Measurements from ENCODE around the gene CASP2. TPM values are rescaled to one million over a fixed set of nuclear protein-coding genes. Genes with fewer than 3 reads are reported as not detected.

Gene CASP2
- polyA plus RNA-seq, 3 donors = 7.9 to 30.2 (median 12.2) TPM

DNA sequence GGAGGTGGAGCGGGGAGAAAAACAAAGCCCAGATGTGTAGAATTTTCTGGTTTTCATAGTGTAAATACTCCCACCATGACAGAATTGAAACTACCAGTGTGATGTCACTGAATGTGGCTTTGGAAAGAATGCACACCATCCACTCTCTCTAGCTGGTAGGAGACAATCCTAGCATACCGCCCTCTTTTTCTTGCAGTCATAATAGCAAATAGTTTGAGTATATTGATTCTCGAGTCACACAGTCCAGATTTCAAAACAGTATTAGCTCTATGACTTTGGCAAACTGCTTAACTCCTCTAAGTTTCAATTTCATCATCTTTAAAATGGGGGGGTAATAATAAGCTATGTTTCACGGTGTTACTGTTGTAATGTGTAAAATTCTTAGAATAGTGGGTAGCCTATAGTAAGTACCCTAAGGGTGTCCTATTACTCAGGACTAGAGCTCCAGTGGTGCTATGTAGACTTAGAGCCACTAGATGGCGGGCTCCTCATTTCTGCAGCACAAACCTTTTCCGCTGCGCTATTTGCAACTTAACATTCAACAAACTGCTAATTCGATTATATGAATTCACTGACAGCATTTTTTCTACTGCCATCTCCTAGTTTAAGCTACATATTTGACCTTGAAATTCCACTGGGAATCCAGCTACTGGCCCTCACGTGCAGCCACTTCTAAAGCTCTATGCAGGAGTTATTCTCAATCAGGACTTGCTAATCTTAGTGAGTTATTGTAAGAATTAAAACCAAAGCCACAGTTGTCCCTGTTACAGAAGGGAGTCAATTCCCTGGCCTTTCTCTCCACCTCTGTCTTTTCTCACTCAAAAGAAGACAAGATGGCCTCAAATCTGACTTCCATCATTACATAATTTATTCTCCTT is 47.6 kb upstream of the CASP2 start:
- H3K27ac ChIP-seq (ENCODE audit: low read depth in 1 of 2, low read length in 2 of 2) = peak overlapping the region; percentile 59 to 90
- no peaks in the 10 kb centered on the region for H4K20me1 ChIP-seq (ENCODE audit: insufficient read depth, low read length)
- no peaks in the 10 kb centered on the region for H3K36me3 ChIP-seq (replicated peaks in 1 of 2; ENCODE audit: control insufficient read depth in 1 of 2, insufficient read depth in 2 of 2, low read length in 2 of 2)
- Mint-ChIP-seq H3K27me3 (ENCODE audit: low read depth in 3 of 3) (peaks cover 0 to 3% (median 0%) of the 10 kb centered on the region in 3 donors), H3K36me3 (peaks cover 6 to 17% of the 10 kb centered on the region in 2 donors), H3K4me1 (peaks cover 86% of the 10 kb centered on the region), H3K27ac (peak overlapping the region; percentile 92 to 97 (median 95)), H3K9me3 (peaks cover 0 to 20% (median 11%) of the 10 kb centered on the region in 7 donors), H3K4me3 (peak overlapping the region; percentile 48 to 76)
- no peaks in the 10 kb centered on the region for H3K79me2 ChIP-seq (ENCODE audit: insufficient read depth, low read length)
- peak; percentile 61 to 81 (median 79) for DNase-seq
- 0% methylated on average over 4 of the region's 9 CpGs for WGBS (ENCODE audit: insufficient coverage)
- intact Hi-C loops (cut with micrococcal nuclease) = loop anchor here in 1 of 2 donors (5.0 to 10.0 kb wide), 3 partner anchors 47 to 174 kb away; partner anchors contain the start of genes CASP2 and ZYX
- peaks cover 0 to 6% of the 10 kb centered on the region in 2 donors for H3K9me3 ChIP-seq (replicated peaks in 1 of 2; ENCODE audit: control insufficient read depth in 1 of 2, insufficient read depth in 1 of 2, low read length in 2 of 2)
- H3K4me1 ChIP-seq (ENCODE audit: control insufficient read depth in 1 of 2, insufficient read depth in 2 of 2, low read length in 2 of 2) = peaks cover 74 to 90% of the 10 kb centered on the region in 2 donors
- peak overlapping the region; percentile 76 for H3K4me2 ChIP-seq (replicated peaks; ENCODE audit: extremely low read depth, low read length, poor library complexity, severe bottlenecking)
- TF ChIP-seq CTCF (IDR thresholded peaks at IDR 0.05) = peak; percentile 97
- peak overlapping the region; percentile 12 for H2AFZ ChIP-seq (ENCODE audit: insufficient read depth, low read depth, low read length, poor library complexity, severe bottlenecking)
- peak overlapping the region; percentile 51 for H3K9ac ChIP-seq (ENCODE audit: insufficient read depth, low read length, poor library complexity, severe bottlenecking)
- H3K27me3 ChIP-seq (ENCODE audit: control insufficient read depth in 2 of 2, insufficient read depth in 2 of 2, low read length in 2 of 2) = no peaks in the 10 kb centered on the region
- H3K4me3 ChIP-seq (replicated peaks in 1 of 3; ENCODE audit: low read depth in 2 of 3, low read length in 3 of 3) = peak overlapping the region; percentile 12 to 70 (median 37)

DNA sequence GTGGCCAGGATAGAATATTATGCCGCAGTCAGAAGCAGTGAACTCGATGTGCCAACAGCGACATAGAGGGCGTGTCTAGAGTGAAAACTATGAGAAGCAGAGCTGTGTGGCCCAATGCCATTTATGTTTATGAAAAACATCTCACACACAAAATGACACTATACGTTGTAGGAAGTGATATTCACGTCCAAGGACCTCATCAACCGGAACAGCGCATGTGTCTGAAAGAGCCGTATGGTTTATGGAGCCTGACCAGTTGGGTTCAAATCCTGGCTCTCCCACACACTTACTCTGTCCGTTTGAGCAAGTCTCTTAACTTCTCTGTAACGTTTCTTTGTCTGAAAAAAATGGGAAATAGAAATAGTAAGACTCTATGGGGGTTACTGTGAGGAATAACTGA is 45.8 kb upstream of the CASP2 start:
- intact Hi-C loops (cut with micrococcal nuclease) = loop anchor here in 1 of 2 donors (5.0 to 10.0 kb wide), 3 partner anchors 45 to 172 kb away; partner anchors contain the start of genes CASP2 and ZYX
- H2AFZ ChIP-seq (ENCODE audit: insufficient read depth, low read depth, low read length, poor library complexity, severe bottlenecking) = peak overlapping the region; percentile 22
- H3K9ac ChIP-seq (ENCODE audit: insufficient read depth, low read length, poor library complexity, severe bottlenecking) = no peak overlapping the region
- H3K4me2 ChIP-seq (replicated peaks; ENCODE audit: extremely low read depth, low read length, poor library complexity, severe bottlenecking) = no peak overlapping the region
- peak overlapping the region in 1 of 2 donors; percentile 20 for H3K27ac ChIP-seq (ENCODE audit: low read depth in 1 of 2, low read length in 2 of 2)
- Mint-ChIP-seq H3K9me3 (peaks cover 0 to 6% (median under 1%) of the 10 kb centered on the region in 7 donors), H3K4me1 (peaks cover 83% of the 10 kb centered on the region), H3K4me3 (no peak overlapping the region), H3K36me3 (peaks cover 1 to 7% of the 10 kb centered on the region in 2 donors), H3K27ac (peak overlapping the region in 5 of 7 donors; percentile 37 to 85 (median 66)), H3K27me3 (ENCODE audit: low read depth in 3 of 3) (peaks cover 0 to 3% (median 0%) of the 10 kb centered on the region in 3 donors)
- H4K20me1 ChIP-seq (ENCODE audit: insufficient read depth, low read length) = no peaks in the 10 kb centered on the region
- H3K36me3 ChIP-seq (replicated peaks in 1 of 2; ENCODE audit: control insufficient read depth in 1 of 2, insufficient read depth in 2 of 2, low read length in 2 of 2) = no peaks in the 10 kb centered on the region
- TF ChIP-seq CTCF (IDR thresholded peaks at IDR 0.05) = no peak
- H3K9me3 ChIP-seq (replicated peaks in 1 of 2; ENCODE audit: control insufficient read depth in 1 of 2, insufficient read depth in 1 of 2, low read length in 2 of 2) = no peaks in the 10 kb centered on the region
- no peak overlapping the region for H3K4me3 ChIP-seq (replicated peaks in 1 of 3; ENCODE audit: low read depth in 2 of 3, low read length in 3 of 3)
- peaks cover 76 to 95% of the 10 kb centered on the region in 2 donors for H3K4me1 ChIP-seq (ENCODE audit: control insufficient read depth in 1 of 2, insufficient read depth in 2 of 2, low read length in 2 of 2)
- no peaks in the 10 kb centered on the region for H3K79me2 ChIP-seq (ENCODE audit: insufficient read depth, low read length)
- no peak for DNase-seq
- H3K27me3 ChIP-seq (ENCODE audit: control insufficient read depth in 2 of 2, insufficient read depth in 2 of 2, low read length in 2 of 2) = no peaks in the 10 kb centered on the region
- no CpG with 5 or more reads among the region's 11 CpGs for WGBS (ENCODE audit: insufficient coverage)

All from CD14-positive monocyte (primary cell).